Measurements from ENCODE around the gene PAQR8. TPM values are rescaled to one million over a fixed set of nuclear protein-coding genes. Genes with fewer than 3 reads are reported as not detected.

PAQR8 gene
- total RNA-seq, 4 donors from 2014 or later: 9.1 to 300 (median 210) TPM

- no peak overlapping the region for H3K4me3 ChIP-seq
- no peak for TF ChIP-seq CTCF (IDR thresholded peaks at IDR 0.05)
- no peak for TF ChIP-seq POLR2A (IDR thresholded peaks at IDR 0.05)
- no peaks in the 10 kb centered on the region for H3K36me3 ChIP-seq
- H3K9me3 ChIP-seq: no peaks in the 10 kb centered on the region
- H3K27ac ChIP-seq: peak overlapping the region; percentile 60 to 81 (median 70)
- H3K4me1 ChIP-seq: peaks cover 0 to 35% (median 7%) of the 10 kb centered on the region in 4 donors
- no peak for DNase-seq
- H3K27me3 ChIP-seq: no peaks in the 10 kb centered on the region
Measured at GRCh38 chr6:52389264-52389625, 27.3 kb downstream of the PAQR8 start.

DNA sequence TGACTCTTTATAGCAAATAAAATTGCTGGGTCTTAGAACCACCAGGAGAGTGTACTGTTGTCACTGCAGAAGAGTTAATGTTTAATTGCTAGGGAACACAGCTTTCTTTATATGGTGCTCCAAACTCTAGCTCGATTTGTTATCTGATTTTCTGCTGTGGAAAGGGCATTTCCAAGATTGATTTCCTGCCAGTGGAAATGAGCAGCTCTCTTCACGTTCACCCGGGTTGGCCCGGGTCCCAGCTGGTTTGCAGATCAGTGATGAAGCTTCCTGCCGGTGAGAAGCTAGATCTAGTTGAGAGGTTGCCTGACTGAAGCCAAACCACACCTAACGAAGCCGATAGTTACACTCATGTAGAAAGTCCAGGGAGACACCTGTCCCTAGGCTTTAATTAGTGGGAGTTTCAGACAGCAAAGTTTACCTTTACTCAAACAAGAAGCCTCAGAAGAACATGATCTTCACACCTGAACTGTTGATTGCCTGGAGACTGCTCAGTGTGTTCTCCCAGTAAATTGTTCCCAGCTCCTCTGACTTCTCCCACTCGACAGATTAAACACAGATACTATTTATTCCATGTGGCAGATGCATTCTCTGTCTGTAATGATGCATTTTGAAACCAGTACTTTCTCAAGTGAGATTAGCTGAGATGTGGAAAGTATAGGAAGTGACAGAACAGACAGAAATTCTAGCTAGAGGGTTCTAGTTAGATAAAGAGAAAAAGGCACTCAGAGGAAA lies 27.8 kb downstream of the PAQR8 start:
- peak overlapping the region; percentile 60 to 81 (median 70) for H3K27ac ChIP-seq
- H3K4me1 ChIP-seq: peaks cover 0 to 35% (median 8%) of the 10 kb centered on the region in 4 donors
- H3K27me3 ChIP-seq: no peaks in the 10 kb centered on the region
- DNase-seq: peak; percentile 57 to 90 (median 88)
- peak overlapping the region in 1 of 4 donors; percentile 3 for H3K4me3 ChIP-seq
- TF ChIP-seq CTCF (IDR thresholded peaks at IDR 0.05) (peak in 3 of 6 experiments; percentile 39 to 54 (median 49)), POLR2A (IDR thresholded peaks at IDR 0.05) (peak; percentile 12 to 40)
- H3K36me3 ChIP-seq: no peaks in the 10 kb centered on the region
- H3K9me3 ChIP-seq: no peaks in the 10 kb centered on the region

GRCh38 chr6:52390361-52390727 lies 28.4 kb downstream of the PAQR8 start:
- Histone ChIP-seq H3K27me3 (no peaks in the 10 kb centered on the region), H3K27ac (peak overlapping the region; percentile 60 to 81 (median 70)), H3K36me3 (no peaks in the 10 kb centered on the region), H3K9me3 (no peaks in the 10 kb centered on the region), H3K4me3 (peak overlapping the region in 1 of 4 donors; percentile 3), H3K4me1 (peaks cover 0 to 35% (median 9%) of the 10 kb centered on the region in 4 donors)
- no peak for TF ChIP-seq POLR2A (IDR thresholded peaks at IDR 0.05)
- no peak for TF ChIP-seq CTCF (IDR thresholded peaks at IDR 0.05)
- peak in 2 of 3 donors; percentile 49 to 68 for DNase-seq

- H3K9me3 ChIP-seq: no peaks in the 10 kb centered on the region
- H3K27ac ChIP-seq: peak overlapping the region in 3 of 4 donors; percentile 22 to 77 (median 60)
- DNase-seq: no peak
- no peaks in the 10 kb centered on the region for H3K36me3 ChIP-seq
- TF ChIP-seq CTCF (IDR thresholded peaks at IDR 0.05): no peak
- TF ChIP-seq POLR2A (IDR thresholded peaks at IDR 0.05): no peak
- no peaks in the 10 kb centered on the region for H3K27me3 ChIP-seq
- H3K4me1 ChIP-seq: peaks cover 0 to 44% (median 9%) of the 10 kb centered on the region in 4 donors
- H3K4me3 ChIP-seq: no peak overlapping the region
Measured at GRCh38 chr6:52391599-52391998, 29.6 kb downstream of the PAQR8 start.

- no peaks in the 10 kb centered on the region for H3K27me3 ChIP-seq
- no peaks in the 10 kb centered on the region for H3K9me3 ChIP-seq
- peak overlapping the region in 1 of 4 donors; percentile 15 for H3K27ac ChIP-seq
- H3K4me1 ChIP-seq: peaks cover 0 to 45% (median 12%) of the 10 kb centered on the region in 4 donors
- TF ChIP-seq POLR2A (IDR thresholded peaks at IDR 0.05) (no peak), CTCF (IDR thresholded peaks at IDR 0.05) (no peak)
- no peaks in the 10 kb centered on the region for H3K36me3 ChIP-seq
- no peak for DNase-seq
- no peak overlapping the region for H3K4me3 ChIP-seq
Measured at GRCh38 chr6:52392944-52393343, 31.0 kb downstream of the PAQR8 start.

Data from Peyer's patch (tissue), 4 donors.